Measurements from ENCODE around the gene GDF7. TPM values are rescaled to one million over a fixed set of nuclear protein-coding genes. Genes with fewer than 3 reads are reported as not detected.

Gene GDF7
- total RNA-seq, 1 donor from 2014 or later = 11.6 TPM

GRCh38 chr2:20643060-20643459 lies 23.9 kb upstream of the GDF7 start:
- Histone ChIP-seq H3K27me3 (no peaks in the 10 kb centered on the region), H3K4me3 (no peak overlapping the region), H3K4me1 (peaks cover 14 to 45% of the 10 kb centered on the region in 2 donors), H3K9me3 (no peaks in the 10 kb centered on the region), H3K27ac (peak overlapping the region; percentile 95 to 99), H3K36me3 (peaks cover 28 to 53% of the 10 kb centered on the region in 2 donors)
- no peak for DNase-seq (ENCODE audit: low spot score in 2 of 2)
- no peak for TF ChIP-seq CTCF (IDR thresholded peaks at IDR 0.05)
- intact Hi-C loops (cut with DNase I) = loop anchor here (2.0 to 10.0 kb wide), 4 partner anchors 246 to 588 kb away; partner anchors contain the start of gene LAPTM4A

- Histone ChIP-seq H3K9me3 (no peaks in the 10 kb centered on the region), H3K27ac (peak overlapping the region; percentile 95 to 99), H3K36me3 (peaks cover 28 to 53% of the 10 kb centered on the region in 2 donors), H3K27me3 (no peaks in the 10 kb centered on the region), H3K4me3 (no peak overlapping the region), H3K4me1 (peaks cover 18 to 45% of the 10 kb centered on the region in 2 donors)
- intact Hi-C loops (cut with DNase I) = loop anchor here (2.0 to 10.0 kb wide), 4 partner anchors 247 to 589 kb away; partner anchors contain the start of gene LAPTM4A
- TF ChIP-seq CTCF (IDR thresholded peaks at IDR 0.05) = no peak
- DNase-seq (ENCODE audit: low spot score in 2 of 2) = no peak
Measured at GRCh38 chr2:20643826-20644225, 23.1 kb upstream of the GDF7 start.

DNA sequence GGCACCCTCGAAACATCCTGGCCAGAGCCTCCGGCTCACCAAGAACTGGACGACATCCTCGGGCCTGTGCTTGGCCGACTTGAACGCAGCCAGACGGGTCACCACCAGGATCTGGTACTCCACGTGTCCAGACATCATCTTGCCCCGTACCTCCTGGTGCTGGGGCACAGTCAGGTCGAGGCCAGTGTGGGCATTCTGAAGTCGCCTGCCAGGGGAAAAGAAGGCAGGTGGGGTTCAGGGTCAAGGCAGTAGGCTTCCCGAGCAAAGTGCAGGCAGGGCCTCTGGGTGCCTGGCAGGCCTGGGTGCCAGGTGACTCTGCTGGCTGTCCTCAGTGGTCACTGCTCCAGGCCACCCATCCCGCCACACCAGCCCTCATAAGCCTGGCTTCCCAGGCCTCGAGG lies 21.6 kb upstream of the GDF7 start:
- Histone ChIP-seq H3K36me3 (peaks cover 28 to 42% of the 10 kb centered on the region in 2 donors), H3K27me3 (no peaks in the 10 kb centered on the region), H3K9me3 (no peaks in the 10 kb centered on the region), H3K4me3 (no peak overlapping the region), H3K27ac (peak overlapping the region; percentile 26 to 34), H3K4me1 (peaks cover 25 to 43% of the 10 kb centered on the region in 2 donors)
- intact Hi-C loops (cut with DNase I) = loop anchor here (10.0 kb wide), 1 partner anchor 590 kb away; the partner anchor contains the start of gene LAPTM4A
- DNase-seq (ENCODE audit: low spot score in 2 of 2) = no peak
- TF ChIP-seq CTCF (IDR thresholded peaks at IDR 0.05) = no peak

DNA sequence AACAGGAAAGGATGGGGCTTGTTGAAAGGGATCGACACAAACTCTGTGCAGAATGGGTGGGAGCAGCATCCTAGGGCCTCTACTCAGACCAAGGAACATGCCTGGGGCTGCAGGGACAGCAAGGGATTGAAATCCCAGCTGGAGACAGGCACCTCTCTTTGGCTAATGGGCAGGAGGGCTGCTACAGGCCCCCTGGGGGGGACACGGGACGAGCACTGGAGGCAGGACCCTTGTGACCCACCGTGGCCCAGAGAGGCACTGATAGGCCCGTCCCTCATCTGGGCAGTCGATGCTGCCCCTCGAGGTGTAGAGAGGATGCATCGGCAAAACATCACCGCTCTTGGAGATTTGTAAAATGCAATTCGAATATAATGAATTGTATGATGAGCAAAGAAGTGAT lies 21.2 kb upstream of the GDF7 start:
- no peak for TF ChIP-seq CTCF (IDR thresholded peaks at IDR 0.05)
- H3K27me3 ChIP-seq = no peaks in the 10 kb centered on the region
- DNase-seq (ENCODE audit: low spot score in 2 of 2) = no peak
- no peak overlapping the region for H3K4me3 ChIP-seq
- intact Hi-C loops (cut with DNase I) = loop anchor here (10.0 kb wide), 1 partner anchor 591 kb away; the partner anchor contains the start of gene LAPTM4A
- peaks cover 22 to 38% of the 10 kb centered on the region in 2 donors for H3K4me1 ChIP-seq
- H3K36me3 ChIP-seq = peaks cover 28 to 38% of the 10 kb centered on the region in 2 donors
- H3K27ac ChIP-seq = peak overlapping the region; percentile 26 to 34
- no peaks in the 10 kb centered on the region for H3K9me3 ChIP-seq

DNA sequence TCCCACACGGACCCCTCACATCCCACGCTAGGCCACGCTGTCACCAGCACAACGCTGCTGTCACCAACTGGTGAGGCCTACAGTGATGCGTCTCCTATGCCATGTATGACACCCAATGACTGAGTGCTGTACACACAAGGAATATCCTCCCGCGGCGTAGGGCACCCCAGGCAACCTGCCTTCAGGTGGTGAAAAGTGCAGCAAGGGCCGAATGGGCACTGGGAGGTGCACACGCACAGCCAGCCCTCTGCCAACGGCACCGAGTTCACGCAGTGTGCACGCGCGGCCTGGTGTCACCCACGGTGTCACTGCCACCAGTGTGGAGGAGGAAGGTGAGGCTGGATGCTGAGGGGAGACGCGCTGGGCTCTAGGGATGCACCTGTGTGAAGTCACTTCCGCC lies 20.5 kb upstream of the GDF7 start:
- H3K4me3 ChIP-seq = no peak overlapping the region
- DNase-seq (ENCODE audit: low spot score in 2 of 2) = no peak
- no peaks in the 10 kb centered on the region for H3K9me3 ChIP-seq
- intact Hi-C loops (cut with DNase I) = loop anchor here (10.0 kb wide), 1 partner anchor 592 kb away; the partner anchor contains the start of gene LAPTM4A
- peaks cover 21 to 35% of the 10 kb centered on the region in 2 donors for H3K4me1 ChIP-seq
- H3K27me3 ChIP-seq = no peaks in the 10 kb centered on the region
- no peak for TF ChIP-seq CTCF (IDR thresholded peaks at IDR 0.05)
- peak overlapping the region in 1 of 2 donors; percentile 40 for H3K27ac ChIP-seq
- H3K36me3 ChIP-seq = peaks cover 28 to 38% of the 10 kb centered on the region in 2 donors
